CD14-positive monocyte (primary cell): ENCODE measurements around the gene NACA2. TPM values are rescaled to one million over a fixed set of nuclear protein-coding genes. Genes with fewer than 3 reads are reported as not detected.

Experiments
- DNase-seq, 3 donors: peaks; one replicate each; pipeline ENCODE4 v3.0.0-alpha.2; 2011 to 2022
- H2AFZ ChIP-seq: 2 replicates; pipeline ENCODE4 v1.6.0; 2012; ENCODE audit warnings: mild to moderate bottlenecking, low read depth, low read length, inconsistent platforms; ENCODE audit not compliant: insufficient read depth, poor library complexity, severe bottlenecking
- H3K27ac ChIP-seq, 2 donors: 1 replicate in 1 of 2; 2 replicates in 1 of 2; pipeline ENCODE4 v1.5.1; 2012 to 2013; ENCODE audit warnings: low read length in 2 of 2, control low read depth in 1 of 2, inconsistent platforms in 1 of 2, low read depth in 1 of 2, mild to moderate bottlenecking in 1 of 2
- H3K27me3 ChIP-seq, 2 donors: one replicate each; pipeline versions ENCODE4 v1.6.0 to v1.6.1; 2011 to 2013; ENCODE audit warnings: low read length in 2 of 2; ENCODE audit not compliant: control insufficient read depth in 2 of 2, insufficient read depth in 2 of 2
- H3K36me3 ChIP-seq, 2 donors: replicated peaks in 1 of 2; 1 replicate in 1 of 2; 2 replicates in 1 of 2; pipeline versions ENCODE4 v1.5.1 to v1.6.1; 2012 to 2013; ENCODE audit warnings: low read length in 2 of 2, control low read depth in 1 of 2, inconsistent platforms in 1 of 2, mild to moderate bottlenecking in 1 of 2; ENCODE audit not compliant: insufficient read depth in 2 of 2, control insufficient read depth in 1 of 2
- H3K4me1 ChIP-seq, 2 donors: 1 replicate in 1 of 2; 2 replicates in 1 of 2; pipeline versions ENCODE4 v1.5.1 to v1.6.1; 2012 to 2013; ENCODE audit warnings: low read length in 2 of 2, control low read depth in 1 of 2, inconsistent platforms in 1 of 2, mild to moderate bottlenecking in 1 of 2, moderate library complexity in 1 of 2; ENCODE audit not compliant: insufficient read depth in 2 of 2, control insufficient read depth in 1 of 2
- H3K4me2 ChIP-seq: replicated peaks from 2 replicates; pipeline ENCODE3; 2012; ENCODE audit warnings: low read length, moderate library complexity, mild to moderate bottlenecking; ENCODE audit not compliant: poor library complexity, severe bottlenecking; ENCODE audit errors: extremely low read depth
- H3K4me3 ChIP-seq, 3 experiments: fragments of 200-600 bp in 1 of 3; sonication (generic) in 1 of 3; replicated peaks in 1 of 3; 1 replicate in 2 of 3; 2 replicates in 1 of 3; pipeline ENCODE4 v1.5.1; 2011 to 2013; ENCODE audit warnings: low read length in 3 of 3, mild to moderate bottlenecking in 3 of 3, control low read depth in 2 of 3, low read depth in 2 of 3, inconsistent platforms in 1 of 3, moderate library complexity in 1 of 3
- H3K79me2 ChIP-seq: 2 replicates; pipeline ENCODE4 v1.6.0; 2012; ENCODE audit warnings: mild to moderate bottlenecking, control low read depth, inconsistent platforms, low read length, moderate library complexity; ENCODE audit not compliant: insufficient read depth
- H3K9ac ChIP-seq: 2 replicates; pipeline ENCODE4 v1.6.0; 2017; ENCODE audit warnings: low read length, mild to moderate bottlenecking; ENCODE audit not compliant: insufficient read depth, poor library complexity, severe bottlenecking
- H3K9me3 ChIP-seq, 2 donors: replicated peaks in 1 of 2; 1 replicate in 1 of 2; 2 replicates in 1 of 2; pipeline versions ENCODE4 v1.5.1 to v1.6.1; 2012 to 2013; ENCODE audit warnings: low read length in 2 of 2, control low read depth in 1 of 2; ENCODE audit not compliant: control insufficient read depth in 1 of 2, insufficient read depth in 1 of 2
- H4K20me1 ChIP-seq: 2 replicates; pipeline ENCODE4 v1.6.0; 2012; ENCODE audit warnings: mild to moderate bottlenecking, low read length, control low read depth, moderate library complexity; ENCODE audit not compliant: insufficient read depth
- H3K27ac Mint-ChIP-seq, 7 donors: one replicate each; pipeline ENCODE4 v1.8.0; 2020; ENCODE audit warnings: mild to moderate bottlenecking in 7 of 7, mixed read lengths in 7 of 7, moderate library complexity in 6 of 7, inconsistent platforms in 2 of 7
- H3K27me3 Mint-ChIP-seq, 3 donors: one replicate each; pipeline ENCODE4 v1.8.0; 2021 to 2022; ENCODE audit warnings: low read depth in 3 of 3, mild to moderate bottlenecking in 3 of 3, mixed read lengths in 3 of 3, moderate library complexity in 3 of 3, inconsistent platforms in 1 of 3
- H3K36me3 Mint-ChIP-seq, 2 donors: one replicate each; pipeline ENCODE4 v1.8.0; 2020; ENCODE audit warnings: mixed read lengths in 2 of 2, inconsistent platforms in 1 of 2, mild to moderate bottlenecking in 1 of 2
- H3K4me1 Mint-ChIP-seq: one replicate; pipeline ENCODE4 v1.8.0; 2020; ENCODE audit warnings: mild to moderate bottlenecking, mixed read lengths
- H3K4me3 Mint-ChIP-seq, 2 donors: one replicate each; pipeline ENCODE4 v1.8.0; 2020; ENCODE audit warnings: mild to moderate bottlenecking in 2 of 2, mixed read lengths in 2 of 2, moderate library complexity in 1 of 2
- H3K9me3 Mint-ChIP-seq, 7 donors: one replicate each; pipeline ENCODE4 v1.8.0; 2020 to 2022; ENCODE audit warnings: mixed read lengths in 7 of 7, mild to moderate bottlenecking in 6 of 7, moderate library complexity in 6 of 7, inconsistent platforms in 2 of 7
- WGBS: methylation state at CpG from one replicate; pipeline ENCODE4 v1.1.5; 2013; ENCODE audit warnings: missing lambda C conversion rate; ENCODE audit not compliant: insufficient coverage; 5-methylcytosine and 5-hydroxymethylcytosine counted together
- intact Hi-C, 2 donors: fragments of 100-400 bp; cut with micrococcal nuclease; formaldehyde crosslinking; loops; one replicate each; pipeline versions ENCODE4 v1.15.0 to v1.15.1; 2023
- polyA plus RNA-seq, 3 donors: library from polyadenylated mRNA; depleted of rRNA in 1 of 3; unstranded in 2 of 3; stranded (reverse) in 1 of 3; fragments of 300-500 nt in 2 of 3; fragments of >200 nt in 1 of 3; fragmentation: Illumina TruSeq in 2 of 3; gene quantifications; 1 replicate in 2 of 3; 2 replicates in 1 of 3; pipeline ENCODE4 v1.2.3, GENCODE V29; 2012 to 2021
- TF ChIP-seq, protein P1 (sequence below): fragments of 200-600 bp; IDR thresholded peaks from one replicate; pipeline ENCODE4 v1.8.0; 2022; ENCODE audit warnings: antibody characterized with exemption, mild to moderate bottlenecking

Gene NACA2
- polyA plus RNA-seq, 3 donors: not detected

DNA sequence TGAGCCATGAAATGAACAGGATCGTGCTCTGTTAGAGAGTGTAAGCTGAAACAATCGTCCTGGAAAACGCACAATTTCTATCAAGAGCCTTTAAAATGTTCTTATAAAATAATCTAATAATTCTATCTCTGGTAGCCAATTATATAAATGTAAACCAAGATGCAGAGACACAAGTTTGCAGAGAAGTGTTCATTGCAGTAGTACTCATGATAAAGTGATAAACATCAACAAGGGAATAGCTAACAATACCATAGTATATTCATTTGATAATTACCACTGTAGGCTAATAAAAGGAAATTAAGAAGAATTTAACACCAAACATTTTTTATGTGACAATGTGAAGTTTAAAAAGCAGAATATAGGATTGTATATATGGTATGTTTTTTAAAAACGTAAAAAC, 12.4 kb downstream of the NACA2 start:
- peaks cover 11 to 38% (median 21%) of the 10 kb centered on the region in 3 donors for H3K27me3 Mint-ChIP-seq
- Histone ChIP-seq H3K27ac (no peak overlapping the region), H3K79me2 (no peaks in the 10 kb centered on the region), H4K20me1 (no peaks in the 10 kb centered on the region), H3K4me2 (no peak overlapping the region), H3K4me1 (no peaks in the 10 kb centered on the region), H3K9ac (no peak overlapping the region), H3K36me3 (no peaks in the 10 kb centered on the region), H3K27me3 (peaks cover 8 to 16% of the 10 kb centered on the region in 2 donors), H2AFZ (no peak overlapping the region), H3K9me3 (no peaks in the 10 kb centered on the region), H3K4me3 (no peak overlapping the region)
- no peaks in the 10 kb centered on the region for H3K36me3 Mint-ChIP-seq
- H3K27ac Mint-ChIP-seq: no peak overlapping the region
- H3K9me3 Mint-ChIP-seq: peaks cover 0 to under 1% (median 0%) of the 10 kb centered on the region in 7 donors
- no peak overlapping the region for H3K4me3 Mint-ChIP-seq
- no peaks in the 10 kb centered on the region for H3K4me1 Mint-ChIP-seq
- TF ChIP-seq, protein P1, sequence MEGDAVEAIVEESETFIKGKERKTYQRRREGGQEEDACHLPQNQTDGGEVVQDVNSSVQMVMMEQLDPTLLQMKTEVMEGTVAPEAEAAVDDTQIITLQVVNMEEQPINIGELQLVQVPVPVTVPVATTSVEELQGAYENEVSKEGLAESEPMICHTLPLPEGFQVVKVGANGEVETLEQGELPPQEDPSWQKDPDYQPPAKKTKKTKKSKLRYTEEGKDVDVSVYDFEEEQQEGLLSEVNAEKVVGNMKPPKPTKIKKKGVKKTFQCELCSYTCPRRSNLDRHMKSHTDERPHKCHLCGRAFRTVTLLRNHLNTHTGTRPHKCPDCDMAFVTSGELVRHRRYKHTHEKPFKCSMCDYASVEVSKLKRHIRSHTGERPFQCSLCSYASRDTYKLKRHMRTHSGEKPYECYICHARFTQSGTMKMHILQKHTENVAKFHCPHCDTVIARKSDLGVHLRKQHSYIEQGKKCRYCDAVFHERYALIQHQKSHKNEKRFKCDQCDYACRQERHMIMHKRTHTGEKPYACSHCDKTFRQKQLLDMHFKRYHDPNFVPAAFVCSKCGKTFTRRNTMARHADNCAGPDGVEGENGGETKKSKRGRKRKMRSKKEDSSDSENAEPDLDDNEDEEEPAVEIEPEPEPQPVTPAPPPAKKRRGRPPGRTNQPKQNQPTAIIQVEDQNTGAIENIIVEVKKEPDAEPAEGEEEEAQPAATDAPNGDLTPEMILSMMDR: no peak
- DNase-seq: no peak
- no CpG with 5 or more reads among the region's 4 CpGs for WGBS
- intact Hi-C loops: no loop called here

DNA sequence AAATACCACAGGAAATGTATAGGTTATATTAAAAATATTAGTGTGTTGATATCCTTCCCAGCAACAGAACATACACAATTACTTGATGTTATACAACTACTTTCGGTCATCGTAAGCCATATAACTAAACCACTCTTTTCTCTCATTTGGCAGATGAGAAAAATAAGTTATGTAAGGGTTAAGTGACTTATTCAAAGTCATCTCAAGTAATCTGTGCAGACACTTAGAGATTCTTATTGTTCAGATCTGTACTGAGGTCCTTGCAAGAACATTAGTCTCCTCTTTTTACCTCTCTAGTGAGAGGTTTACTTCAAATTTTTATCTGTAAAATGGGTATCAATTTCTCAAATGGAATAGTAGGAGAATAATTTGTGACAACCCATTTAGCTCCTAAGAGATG, 15.0 kb downstream of the NACA2 start:
- H3K9me3 ChIP-seq: no peaks in the 10 kb centered on the region
- TF ChIP-seq, protein P1: no peak
- Mint-ChIP-seq H3K4me3 (no peak overlapping the region), H3K27ac (no peak overlapping the region), H3K27me3 (peaks cover 5 to 30% (median 18%) of the 10 kb centered on the region in 3 donors), H3K4me1 (no peaks in the 10 kb centered on the region), H3K36me3 (no peaks in the 10 kb centered on the region), H3K9me3 (peaks cover 0 to 10% (median 2%) of the 10 kb centered on the region in 7 donors)
- H3K27ac ChIP-seq: no peak overlapping the region
- no peaks in the 10 kb centered on the region for H3K79me2 ChIP-seq
- no CpG with 5 or more reads among the region's 2 CpGs for WGBS
- no peak overlapping the region for H2AFZ ChIP-seq
- H3K4me1 ChIP-seq: no peaks in the 10 kb centered on the region
- no peak overlapping the region for H3K4me3 ChIP-seq
- peaks cover 2 to 14% of the 10 kb centered on the region in 2 donors for H3K27me3 ChIP-seq
- DNase-seq: no peak
- H3K36me3 ChIP-seq: no peaks in the 10 kb centered on the region
- intact Hi-C loops: no loop called here
- H3K4me2 ChIP-seq: no peak overlapping the region
- H4K20me1 ChIP-seq: no peaks in the 10 kb centered on the region
- H3K9ac ChIP-seq: no peak overlapping the region
